Measurements from ENCODE around the gene TWF2. TPM values are rescaled to one million over a fixed set of nuclear protein-coding genes. Genes with fewer than 3 reads are reported as not detected.
A peak's percentile ranks its signal among the peaks of the same experiment; 100 is the strongest.

Gene TWF2
- total RNA-seq, 1 experiment from 2014 or later: 44.8 TPM

- Histone ChIP-seq H3K56ac (ENCODE audit: insufficient read length, low read depth, low read length) (no peak overlapping the region), H4K8ac (replicated peaks; ENCODE audit: insufficient read length, low read depth, low read length) (no peak overlapping the region), H3K18ac (ENCODE audit: insufficient read length, low read depth, low read length) (no peak overlapping the region), H2BK15ac (ENCODE audit: low read depth, low read length) (no peak overlapping the region), H3K4me2 (ENCODE audit: insufficient read depth, insufficient read length, low read length) (no peak overlapping the region), H3K23me2 (ENCODE audit: insufficient read length, low read depth, low read length, poor library complexity, severe bottlenecking) (no peaks in the 10 kb centered on the region), H4K91ac (ENCODE audit: insufficient read length, low read depth, low read length) (no peak overlapping the region), H2AFZ (ENCODE audit: low read length) (no peak overlapping the region), H2BK20ac (ENCODE audit: low read depth, low read length, poor library complexity, severe bottlenecking) (no peak overlapping the region), H3K79me2 (ENCODE audit: insufficient read depth, low read length) (no peaks in the 10 kb centered on the region), H2BK120ac (ENCODE audit: low read depth, low read length, poor library complexity, severe bottlenecking) (no peak overlapping the region), H3T11ph (ENCODE audit: low read length) (no peak overlapping the region), H3K27ac (ENCODE audit: insufficient read length, low read depth, low read length) (no peak overlapping the region), H3K9me3 (ENCODE audit: control insufficient read depth, low read depth, low read length) (no peaks in the 10 kb centered on the region), H3K79me1 (ENCODE audit: insufficient read depth, low read depth, low read length, poor library complexity, severe bottlenecking) (no peaks in the 10 kb centered on the region), H3K23ac (ENCODE audit: insufficient read length, low read depth, low read length) (no peak overlapping the region), H3K4me1 (ENCODE audit: insufficient read depth, low read length) (no peaks in the 10 kb centered on the region), H4K20me1 (ENCODE audit: control insufficient read depth, insufficient read depth, insufficient read length) (no peaks in the 10 kb centered on the region), H3K9ac (ENCODE audit: extremely low read depth, insufficient read length, low read length) (no peak overlapping the region), H3K14ac (ENCODE audit: insufficient read depth, low read length) (no peak overlapping the region), H4K5ac (ENCODE audit: insufficient read length, low read depth, low read length) (no peak overlapping the region), H3K4ac (ENCODE audit: low read depth, low read length) (no peak overlapping the region), H3K27me3 (ENCODE audit: insufficient read depth, low read length) (no peaks in the 10 kb centered on the region), H2BK5ac (ENCODE audit: insufficient read length, low read length) (no peak overlapping the region), H2AK5ac (ENCODE audit: insufficient read length, low read length) (no peak overlapping the region), H2BK12ac (ENCODE audit: insufficient read length, low read depth, low read length) (no peak overlapping the region)
- Mint-ChIP-seq H3K4me1 (peaks cover 0 to 14% of the 10 kb centered on the region in 2 experiments; a peak in 3 of 4 replicates), H3K4me3 (no peak overlapping the region), H3K27ac (peak overlapping the region in 1 of 3 experiments; percentile 36; a peak in 1 of 7 replicates), H3K36me3 (ENCODE audit: insufficient read depth in 1 of 3, low read depth in 3 of 3) (peaks cover 12 to 27% (median 24%) of the 10 kb centered on the region in 3 experiments), H3K27me3 (ENCODE audit: low read depth) (no peaks in the 10 kb centered on the region; the same call in 1 of the 2 replicates), H3K9me3 (no peaks in the 10 kb centered on the region; a peak in 2 of 5 replicates)
- WGBS (ENCODE audit: extremely low coverage, insufficient read length, low lambda C conversion rate): no CpG with 5 or more reads among the region's 10 CpGs
- TF ChIP-seq, protein P1, sequence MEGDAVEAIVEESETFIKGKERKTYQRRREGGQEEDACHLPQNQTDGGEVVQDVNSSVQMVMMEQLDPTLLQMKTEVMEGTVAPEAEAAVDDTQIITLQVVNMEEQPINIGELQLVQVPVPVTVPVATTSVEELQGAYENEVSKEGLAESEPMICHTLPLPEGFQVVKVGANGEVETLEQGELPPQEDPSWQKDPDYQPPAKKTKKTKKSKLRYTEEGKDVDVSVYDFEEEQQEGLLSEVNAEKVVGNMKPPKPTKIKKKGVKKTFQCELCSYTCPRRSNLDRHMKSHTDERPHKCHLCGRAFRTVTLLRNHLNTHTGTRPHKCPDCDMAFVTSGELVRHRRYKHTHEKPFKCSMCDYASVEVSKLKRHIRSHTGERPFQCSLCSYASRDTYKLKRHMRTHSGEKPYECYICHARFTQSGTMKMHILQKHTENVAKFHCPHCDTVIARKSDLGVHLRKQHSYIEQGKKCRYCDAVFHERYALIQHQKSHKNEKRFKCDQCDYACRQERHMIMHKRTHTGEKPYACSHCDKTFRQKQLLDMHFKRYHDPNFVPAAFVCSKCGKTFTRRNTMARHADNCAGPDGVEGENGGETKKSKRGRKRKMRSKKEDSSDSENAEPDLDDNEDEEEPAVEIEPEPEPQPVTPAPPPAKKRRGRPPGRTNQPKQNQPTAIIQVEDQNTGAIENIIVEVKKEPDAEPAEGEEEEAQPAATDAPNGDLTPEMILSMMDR (conservative IDR thresholded peaks at IDR 0.05): no peak
- no peak for DNase-seq
Measured at GRCh38 chr3:52228266-52228665, 10.7 kb downstream of the TWF2 start.
